ENCODE results near the gene POLL. TPM values are rescaled to one million over a fixed set of nuclear protein-coding genes. Genes with fewer than 3 reads are reported as not detected.

Gene POLL
- 6.3 and 6.8 TPM in 2 replicates for total RNA-seq (ENCODE audit: low replicate concordance)

DNA sequence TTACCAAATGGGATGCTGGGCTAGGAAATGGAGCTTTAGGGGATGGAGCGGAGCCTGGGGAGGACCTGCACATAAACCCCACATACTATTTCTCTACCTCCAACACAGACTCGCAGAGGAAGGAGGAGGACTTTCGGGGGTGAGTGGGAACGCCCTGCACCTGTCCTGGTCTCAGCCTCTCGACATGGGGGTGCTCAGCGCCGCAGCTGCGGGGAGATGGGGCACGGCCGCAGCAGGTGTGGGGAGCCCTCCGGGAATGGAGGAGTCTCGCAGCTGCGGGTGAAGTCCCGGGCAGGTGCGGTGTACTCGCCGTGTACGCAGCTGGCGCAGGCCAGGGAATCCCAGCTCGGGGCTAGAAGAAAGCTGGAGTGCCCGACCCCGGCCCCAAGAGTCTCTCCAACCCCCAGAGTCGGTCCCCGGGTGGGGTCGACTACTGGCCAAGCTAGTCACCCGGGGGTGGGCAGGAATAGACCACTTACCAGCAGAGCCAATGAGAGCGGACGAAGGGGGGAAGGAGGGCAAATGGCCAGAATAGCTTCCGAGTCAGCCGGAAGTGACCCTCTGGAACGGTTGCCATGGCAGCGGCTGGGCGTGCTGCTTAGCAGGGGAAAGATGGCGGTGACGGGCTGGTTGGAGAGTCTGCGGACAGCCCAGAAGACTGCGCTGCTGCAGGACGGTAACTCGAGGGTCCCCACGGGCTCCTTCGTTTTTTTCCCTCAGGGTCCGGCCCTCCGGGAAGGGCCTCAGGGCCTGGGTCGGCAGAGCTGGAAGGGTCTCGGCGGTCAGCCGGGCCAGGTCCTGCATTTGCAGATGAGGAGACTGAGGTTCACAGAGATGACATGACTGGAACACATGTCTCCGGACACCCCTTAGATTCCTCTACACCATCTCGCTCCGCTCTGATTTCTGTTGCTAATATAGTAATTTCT is at the start of gene POLL, which contains the start of gene DPCD:
Gene POLL, minus strand, starts transcription at position 533 of the 929 bp plus-strand sequence. CDS start 897 bp downstream, outside the sequence.
Gene DPCD, plus strand, starts transcription at position 597 of the 929 bp plus-strand sequence. Its CDS starts 16 bp downstream, at position 613.

Other genes starting within 250 kb of the POLL start
- gene BTRC, start 234.1 kb downstream of the POLL start, total RNA-seq (ENCODE audit: low replicate concordance), result 10.1 and 13.2 TPM in 2 replicates
- 69.5 and 83.4 TPM in 2 replicates for gene DPCD, start 64 bp upstream of the POLL start, total RNA-seq (ENCODE audit: low replicate concordance)
- gene FBXW4, start 106.9 kb upstream of the POLL start, total RNA-seq (ENCODE audit: low replicate concordance), result 36.6 and 82.8 TPM in 2 replicates
- not detected in 2 replicates for gene FGF8, start 187.9 kb upstream of the POLL start, total RNA-seq (ENCODE audit: low replicate concordance)
- gene NPM3, start 195.2 kb upstream of the POLL start, total RNA-seq (ENCODE audit: low replicate concordance), result 124 and 126 TPM in 2 replicates
- 65.8 and 79.6 TPM in 2 replicates for gene OGA, start 230.2 kb upstream of the POLL start, total RNA-seq (ENCODE audit: low replicate concordance)